NCI-H226 (cell line): ENCODE measurements around the gene ATP2B2.
"Not testable (repeated sequence)": the region's sequence is repeated elsewhere in the genome, so short reads cannot be mapped to it uniquely, and the experiment has no call there.

ENCODE experiments used
- DNase-seq: peaks from one replicate; pipeline ENCODE4 v3.0.0-alpha.2; 2015

ATP2B2 gene

GRCh38 chr3:10397879-10398278, 107.5 kb downstream of the ATP2B2 start:
- DNase-seq: no peak

- no peak for DNase-seq
Observed at GRCh38 chr3:10396931-10397330, 108.5 kb downstream of the ATP2B2 start.

GRCh38 chr3:10396083-10396482, 109.3 kb downstream of the ATP2B2 start:
- no peak for DNase-seq

- DNase-seq: no peak
Observed at GRCh38 chr3:10395671-10396070, 109.7 kb downstream of the ATP2B2 start.

GRCh38 chr3:10395196-10395595, 110.2 kb downstream of the ATP2B2 start:
- no peak for DNase-seq

GRCh38 chr3:10394491-10395025, 110.8 kb downstream of the ATP2B2 start:
- DNase-seq: no peak

- no peak for DNase-seq
Observed at GRCh38 chr3:10393514-10393913, 111.9 kb downstream of the ATP2B2 start.

GRCh38 chr3:10392906-10393461, 112.4 kb downstream of the ATP2B2 start:
- DNase-seq: no peak

GRCh38 chr3:10392244-10392643, 113.1 kb downstream of the ATP2B2 start:
- no peak for DNase-seq

- DNase-seq: no peak
Observed at GRCh38 chr3:10391391-10391790, 114.0 kb downstream of the ATP2B2 start.

- DNase-seq: no peak
Observed at GRCh38 chr3:10390641-10391373, 114.6 kb downstream of the ATP2B2 start.

GRCh38 chr3:10389995-10390394, 115.4 kb downstream of the ATP2B2 start:
- no peak for DNase-seq

GRCh38 chr3:10389339-10389738, 116.0 kb downstream of the ATP2B2 start:
- DNase-seq: no peak

GRCh38 chr3:10387881-10388609, 117.3 kb downstream of the ATP2B2 start:
- DNase-seq: no peak

- no peak for DNase-seq
Observed at GRCh38 chr3:10386121-10386520, 119.3 kb downstream of the ATP2B2 start.

GRCh38 chr3:10384541-10385360, 120.6 kb downstream of the ATP2B2 start:
- no peak for DNase-seq

- no peak for DNase-seq
Observed at GRCh38 chr3:10383850-10384248, 121.5 kb downstream of the ATP2B2 start.

- no peak for DNase-seq
Observed at GRCh38 chr3:10382892-10383849, 122.2 kb downstream of the ATP2B2 start.

- DNase-seq: not testable (repeated sequence)
Observed at GRCh38 chr3:10382445-10382844, 122.9 kb downstream of the ATP2B2 start.

GRCh38 chr3:10381336-10381735, 124.0 kb downstream of the ATP2B2 start:
- no peak for DNase-seq

GRCh38 chr3:10380906-10381305, 124.5 kb downstream of the ATP2B2 start:
- no peak for DNase-seq

- DNase-seq: no peak
Observed at GRCh38 chr3:10379961-10380360, 125.4 kb downstream of the ATP2B2 start.
